HG02970 (cell line): Measurements from ENCODE around the gene CDH6.

ENCODE experiments used
- ATAC-seq: cut with Tn5 transposase; IDR thresholded peaks from one replicate; pipeline ENCODE4 v1.9.1; 2021; ENCODE audit warnings: mild to moderate bottlenecking, moderate library complexity, moderate number of reproducible peaks; ENCODE audit not compliant: unreplicated experiment, low FRiP score

CDH6 gene

GRCh38 chr5:31244921-31245320 lies 51.4 kb downstream of the CDH6 start:
- no peak for ATAC-seq

GRCh38 chr5:31247381-31247780 lies 53.9 kb downstream of the CDH6 start:
- ATAC-seq = no peak

- no peak for ATAC-seq
Observed at GRCh38 chr5:31250201-31250600, 56.7 kb downstream of the CDH6 start.

- no peak for ATAC-seq
Observed at GRCh38 chr5:31251032-31251431, 57.5 kb downstream of the CDH6 start.

GRCh38 chr5:31255041-31255440 lies 61.6 kb downstream of the CDH6 start:
- no peak for ATAC-seq

GRCh38 chr5:31268256-31268655 lies 74.8 kb downstream of the CDH6 start:
- no peak for ATAC-seq

GRCh38 chr5:31268686-31269085 lies 75.2 kb downstream of the CDH6 start:
- ATAC-seq = no peak

GRCh38 chr5:31269259-31269658 lies 75.8 kb downstream of the CDH6 start:
- no peak for ATAC-seq

- no peak for ATAC-seq
Observed at GRCh38 chr5:31270396-31270795, 76.9 kb downstream of the CDH6 start.

- no peak for ATAC-seq
Observed at GRCh38 chr5:31271567-31271966, 78.1 kb downstream of the CDH6 start.

- no peak for ATAC-seq
Observed at GRCh38 chr5:31273161-31273560, 79.7 kb downstream of the CDH6 start.

GRCh38 chr5:31273631-31274378 lies 80.3 kb downstream of the CDH6 start:
- no peak for ATAC-seq

- no peak for ATAC-seq
Observed at GRCh38 chr5:31280210-31280609, 86.7 kb downstream of the CDH6 start.

GRCh38 chr5:31283326-31283725 lies 89.8 kb downstream of the CDH6 start:
- no peak for ATAC-seq

- no peak for ATAC-seq
Observed at GRCh38 chr5:31285025-31285424, 91.5 kb downstream of the CDH6 start.

- ATAC-seq = no peak
Observed at GRCh38 chr5:31287985-31288384, 94.5 kb downstream of the CDH6 start.

GRCh38 chr5:31289429-31289828 lies 95.9 kb downstream of the CDH6 start:
- ATAC-seq = no peak

GRCh38 chr5:31291323-31291854 lies 97.9 kb downstream of the CDH6 start:
- ATAC-seq = no peak

- ATAC-seq = no peak
Observed at GRCh38 chr5:31300501-31300900, 107.0 kb downstream of the CDH6 start.

- ATAC-seq = no peak
Observed at GRCh38 chr5:31301833-31302232, 108.3 kb downstream of the CDH6 start.

- ATAC-seq = no peak
Observed at GRCh38 chr5:31303688-31304087, 110.2 kb downstream of the CDH6 start.

- ATAC-seq = no peak
Observed at GRCh38 chr5:31317665-31318064, 124.2 kb downstream of the CDH6 start.
